ENCODE results near the gene HPGD.

DNA sequence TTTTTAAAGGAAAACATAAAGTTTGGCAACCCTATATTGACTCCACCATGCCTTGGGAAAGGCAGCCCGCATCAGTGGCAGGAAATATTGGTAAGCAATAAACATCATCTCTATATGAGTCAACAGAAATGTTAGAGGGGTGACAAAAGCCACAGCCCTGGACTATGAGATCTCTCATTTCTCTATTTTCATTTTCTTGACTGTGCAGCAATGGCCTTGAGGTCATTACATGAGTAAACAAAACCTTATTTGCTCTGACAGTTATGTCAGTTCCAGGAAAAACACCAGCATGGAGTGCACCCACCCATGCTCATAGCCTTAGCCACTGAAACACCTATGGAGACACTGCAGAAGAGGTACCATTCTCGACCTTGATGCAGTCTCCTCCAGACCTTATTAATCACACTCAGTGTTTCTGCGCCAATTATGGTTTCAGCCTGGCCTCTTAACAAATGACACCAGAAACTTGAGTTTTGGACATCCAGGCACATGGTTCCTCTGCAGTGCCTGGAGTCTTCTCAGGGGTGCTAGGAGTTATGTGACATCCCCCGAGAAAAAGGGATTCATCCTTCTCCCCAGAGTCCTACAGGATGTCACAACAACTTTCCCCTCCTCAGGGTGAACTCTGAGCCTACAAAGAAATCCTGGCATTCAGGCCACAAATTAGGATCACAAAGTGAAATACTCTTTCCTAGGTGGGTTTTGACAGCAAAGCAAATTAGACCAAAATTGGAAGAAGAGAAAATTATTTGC is 16.0 kb upstream of the HPGD start:
- TF ChIP-seq, protein P1, sequence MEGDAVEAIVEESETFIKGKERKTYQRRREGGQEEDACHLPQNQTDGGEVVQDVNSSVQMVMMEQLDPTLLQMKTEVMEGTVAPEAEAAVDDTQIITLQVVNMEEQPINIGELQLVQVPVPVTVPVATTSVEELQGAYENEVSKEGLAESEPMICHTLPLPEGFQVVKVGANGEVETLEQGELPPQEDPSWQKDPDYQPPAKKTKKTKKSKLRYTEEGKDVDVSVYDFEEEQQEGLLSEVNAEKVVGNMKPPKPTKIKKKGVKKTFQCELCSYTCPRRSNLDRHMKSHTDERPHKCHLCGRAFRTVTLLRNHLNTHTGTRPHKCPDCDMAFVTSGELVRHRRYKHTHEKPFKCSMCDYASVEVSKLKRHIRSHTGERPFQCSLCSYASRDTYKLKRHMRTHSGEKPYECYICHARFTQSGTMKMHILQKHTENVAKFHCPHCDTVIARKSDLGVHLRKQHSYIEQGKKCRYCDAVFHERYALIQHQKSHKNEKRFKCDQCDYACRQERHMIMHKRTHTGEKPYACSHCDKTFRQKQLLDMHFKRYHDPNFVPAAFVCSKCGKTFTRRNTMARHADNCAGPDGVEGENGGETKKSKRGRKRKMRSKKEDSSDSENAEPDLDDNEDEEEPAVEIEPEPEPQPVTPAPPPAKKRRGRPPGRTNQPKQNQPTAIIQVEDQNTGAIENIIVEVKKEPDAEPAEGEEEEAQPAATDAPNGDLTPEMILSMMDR (IDR thresholded peaks at IDR 0.05; ENCODE audit: low read length) = no peak
- TF ChIP-seq EZH2 (optimal IDR thresholded peaks at IDR 0.05; ENCODE audit: low read depth, low read length) = no peak
